ENCODE results near the gene TRIM59.
A peak's percentile ranks its signal among the peaks of the same experiment; 100 is the strongest.

Gene TRIM59, protein sequence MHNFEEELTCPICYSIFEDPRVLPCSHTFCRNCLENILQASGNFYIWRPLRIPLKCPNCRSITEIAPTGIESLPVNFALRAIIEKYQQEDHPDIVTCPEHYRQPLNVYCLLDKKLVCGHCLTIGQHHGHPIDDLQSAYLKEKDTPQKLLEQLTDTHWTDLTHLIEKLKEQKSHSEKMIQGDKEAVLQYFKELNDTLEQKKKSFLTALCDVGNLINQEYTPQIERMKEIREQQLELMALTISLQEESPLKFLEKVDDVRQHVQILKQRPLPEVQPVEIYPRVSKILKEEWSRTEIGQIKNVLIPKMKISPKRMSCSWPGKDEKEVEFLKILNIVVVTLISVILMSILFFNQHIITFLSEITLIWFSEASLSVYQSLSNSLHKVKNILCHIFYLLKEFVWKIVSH

DNA sequence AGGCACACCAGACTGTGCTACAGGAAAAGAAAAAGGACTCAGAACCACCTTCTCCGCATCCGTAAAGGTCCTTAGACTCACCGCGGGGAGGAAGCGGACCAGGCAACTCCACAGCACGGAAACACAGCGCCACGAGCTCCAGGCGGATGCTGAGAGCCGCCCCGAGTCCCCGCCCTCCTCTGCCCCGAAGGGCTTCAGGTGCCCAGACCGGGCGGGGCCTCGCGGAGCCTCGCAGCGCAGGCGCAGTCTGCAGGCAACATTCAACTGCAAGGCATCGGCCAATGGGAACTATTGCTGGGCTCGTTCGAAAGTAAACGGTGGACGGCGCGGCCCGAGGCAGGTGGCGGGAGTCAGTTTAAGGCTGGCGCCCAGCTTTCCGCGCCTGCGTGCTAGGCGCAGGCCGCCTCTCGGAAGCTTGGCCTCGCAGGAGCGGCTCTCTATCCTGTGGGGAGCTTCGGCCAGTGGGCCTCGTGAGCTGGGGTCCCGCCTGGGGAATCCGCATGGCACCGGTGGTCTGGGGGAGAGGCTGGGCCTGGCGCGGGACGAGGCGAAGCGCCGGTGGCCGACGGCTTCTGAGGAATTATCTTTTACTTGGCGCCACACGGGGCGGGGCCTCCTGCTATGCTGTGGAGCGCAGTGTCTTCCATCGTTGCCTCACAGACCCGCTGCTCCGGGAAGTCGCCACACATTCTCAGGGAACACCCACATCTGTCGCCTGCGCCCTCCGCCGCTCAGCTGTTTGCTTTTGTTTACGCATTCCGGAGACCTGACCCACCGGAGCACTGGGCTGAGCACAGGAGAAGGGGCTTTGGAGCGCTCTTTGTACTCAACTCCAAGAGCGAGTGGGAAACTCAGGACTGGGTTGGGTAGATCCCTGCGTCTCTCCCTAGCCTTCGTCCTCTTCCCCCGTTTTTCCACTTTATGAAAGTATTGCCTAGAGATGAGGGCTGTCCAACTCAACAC lies at the start of gene TRIM59:
Gene TRIM59, minus strand, starts transcription at position 151 of the 963 bp plus-strand sequence. CDS start 10,603 bp downstream, outside the sequence.
- DNase-seq (ENCODE audit: extremely low read depth in 1 of 2, low read depth in 1 of 2), result peak; percentile 93 to 94

DNA sequence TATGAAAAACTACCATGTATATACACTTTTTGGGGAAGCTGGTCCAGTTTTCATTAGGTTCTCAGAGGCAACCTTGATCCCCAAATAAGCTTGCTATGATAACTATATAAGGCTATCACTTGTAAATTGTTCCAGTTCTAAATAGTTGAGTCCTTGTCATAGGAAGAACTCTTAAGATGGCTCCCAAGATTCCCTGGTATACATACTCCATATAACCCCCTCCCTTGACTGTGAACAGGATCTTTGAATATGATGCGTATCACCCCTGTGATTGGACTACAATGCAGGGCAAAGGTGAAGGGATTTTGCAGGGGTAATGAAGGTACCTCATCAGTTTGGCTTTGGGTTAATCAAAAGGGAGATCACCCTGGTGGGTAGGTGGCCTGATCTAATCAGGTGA lies 48.6 kb upstream of the TRIM59 start:
- no peak for DNase-seq (ENCODE audit: extremely low read depth in 1 of 2, low read depth in 1 of 2)

DNA sequence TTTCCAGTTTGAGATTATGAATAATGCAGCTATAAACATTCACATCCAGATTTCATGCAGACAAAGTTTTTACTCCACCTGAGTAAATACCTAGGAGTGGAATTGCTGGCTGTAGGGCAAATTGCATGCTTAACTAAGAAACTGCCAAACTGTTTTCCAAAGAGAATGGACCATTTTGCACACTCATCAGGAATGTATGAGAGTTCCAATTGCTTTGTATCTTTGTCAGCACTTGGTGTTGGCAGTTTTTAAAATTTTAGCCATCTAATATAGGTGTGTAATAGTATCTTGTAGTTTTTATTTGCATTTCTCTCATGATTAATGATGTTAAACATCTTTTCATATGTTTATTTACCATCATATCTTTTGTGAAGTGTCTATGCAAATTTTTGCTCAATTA lies 40.6 kb upstream of the TRIM59 start:
- no peak for DNase-seq (ENCODE audit: extremely low read depth in 1 of 2, low read depth in 1 of 2)

DNA sequence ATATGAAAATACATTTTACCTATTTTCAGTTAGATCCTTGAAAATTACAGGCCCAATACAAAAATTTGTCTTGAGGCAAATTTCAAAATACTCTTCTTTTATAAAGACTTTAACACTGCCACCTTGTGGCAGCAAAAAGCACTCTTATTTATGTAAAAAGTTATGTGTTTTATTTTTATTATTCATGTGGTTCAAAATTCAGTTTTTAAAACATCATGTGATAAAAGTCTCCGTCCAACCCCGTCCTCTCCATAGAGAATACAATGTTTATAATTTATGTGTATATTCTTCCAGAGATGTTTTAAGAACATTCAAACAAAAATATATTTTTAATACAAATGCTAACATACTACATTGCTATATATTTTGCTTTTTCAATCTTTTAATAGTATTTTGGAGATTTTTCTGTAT lies 36.9 kb upstream of the TRIM59 start:
- DNase-seq (ENCODE audit: extremely low read depth in 1 of 2, low read depth in 1 of 2), result no peak

DNA sequence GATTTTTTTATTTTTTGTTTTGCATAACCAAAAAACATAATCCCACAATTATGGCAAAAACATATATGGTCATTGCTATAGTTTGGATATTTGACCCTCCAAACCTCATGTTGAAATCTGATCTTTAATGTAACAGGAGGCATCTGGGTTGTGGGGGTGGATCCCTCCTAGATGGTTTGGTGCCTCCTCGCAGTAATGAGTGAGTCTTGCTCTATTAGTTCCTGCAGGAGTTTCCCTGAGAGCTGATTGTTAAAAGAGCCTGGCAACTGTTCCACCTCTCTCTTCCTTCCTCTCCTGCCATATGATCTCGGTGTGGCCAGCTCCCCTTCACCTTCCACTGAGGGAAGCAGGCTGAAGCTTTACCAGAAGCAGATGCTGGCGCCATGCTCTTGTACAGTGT lies 33.2 kb upstream of the TRIM59 start:
- DNase-seq (ENCODE audit: extremely low read depth in 1 of 2, low read depth in 1 of 2), result no peak

DNA sequence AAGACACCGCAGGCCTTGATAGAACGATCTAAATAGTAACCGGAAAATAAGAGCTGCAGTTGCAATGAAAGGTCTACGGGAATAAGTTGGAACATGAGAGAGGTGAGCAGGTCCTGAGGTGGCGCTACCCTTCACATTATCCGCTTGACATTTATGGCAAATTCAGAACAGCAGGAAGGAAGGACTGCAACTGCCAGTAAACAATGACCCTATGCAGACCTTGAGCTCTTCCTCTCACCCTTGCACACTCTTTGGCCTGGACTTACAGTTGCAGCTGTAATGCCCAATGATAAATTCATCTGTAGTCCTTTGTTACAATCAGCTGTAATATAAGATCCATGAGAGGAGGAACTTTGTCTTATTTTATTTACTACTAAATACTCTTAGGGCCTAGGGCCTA lies 32.3 kb upstream of the TRIM59 start:
- no peak for DNase-seq (ENCODE audit: extremely low read depth in 1 of 2, low read depth in 1 of 2)

DNA sequence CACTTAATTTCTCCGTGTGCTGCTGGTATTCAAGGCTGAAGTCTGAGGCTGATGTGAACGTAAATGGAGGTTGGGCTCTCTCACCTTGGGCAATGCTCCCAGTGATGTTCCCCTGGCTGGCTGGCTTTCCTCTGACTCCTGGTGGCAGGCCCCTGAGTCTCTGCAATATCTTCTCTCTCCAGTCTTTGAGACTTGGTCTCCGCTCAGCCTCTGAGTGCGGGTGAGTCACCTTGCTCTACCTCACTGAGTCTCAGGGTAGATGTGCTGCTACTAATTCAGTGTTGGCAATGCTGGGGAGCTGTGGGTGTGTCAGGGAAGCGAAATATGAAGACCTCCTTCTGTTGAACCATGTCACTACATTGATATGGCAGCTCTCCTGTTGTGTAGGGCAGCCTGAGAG lies 31.3 kb upstream of the TRIM59 start:
- no peak for DNase-seq (ENCODE audit: extremely low read depth in 1 of 2, low read depth in 1 of 2)

DNA sequence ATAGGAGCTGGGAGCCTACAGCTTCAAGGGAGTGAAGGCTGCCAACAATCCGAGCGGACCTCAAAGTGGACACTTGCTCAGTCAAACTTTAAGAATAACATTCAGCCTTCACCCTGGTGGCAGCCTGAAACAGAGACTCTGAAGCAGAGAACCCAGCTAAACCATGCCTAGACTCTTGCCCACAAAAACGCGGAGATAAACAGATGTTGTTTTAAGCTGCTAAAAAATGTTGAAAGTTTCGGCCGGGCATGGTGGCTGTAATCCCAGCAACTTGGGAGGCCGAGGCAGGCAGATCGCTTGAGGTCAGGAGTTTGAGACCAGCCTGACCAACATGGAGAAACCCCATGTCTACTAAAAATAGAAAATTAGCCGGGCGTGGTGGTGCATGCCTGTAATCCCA lies 29.8 kb upstream of the TRIM59 start:
- DNase-seq (ENCODE audit: extremely low read depth in 1 of 2, low read depth in 1 of 2), result no peak

DNA sequence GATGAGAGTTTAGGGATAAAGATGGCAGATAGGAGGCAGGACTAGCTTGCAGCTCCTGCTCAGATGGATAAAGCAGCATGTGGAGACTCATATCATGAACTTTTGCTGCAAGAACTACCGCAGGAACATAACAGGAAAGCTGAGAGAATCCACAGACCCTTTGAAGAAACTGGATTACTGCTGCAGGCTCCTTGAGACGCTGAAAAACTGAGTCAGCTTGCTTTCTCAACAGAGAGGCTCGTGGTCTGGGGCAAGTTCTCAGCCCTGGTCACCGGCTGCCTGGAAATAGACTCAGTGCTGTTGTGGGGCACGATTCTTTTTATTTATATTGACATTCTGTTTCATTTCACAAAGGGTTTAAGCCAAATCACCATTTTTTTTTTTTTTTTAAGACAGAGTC lies 28.8 kb upstream of the TRIM59 start:
- DNase-seq (ENCODE audit: extremely low read depth in 1 of 2, low read depth in 1 of 2), result no peak

DNA sequence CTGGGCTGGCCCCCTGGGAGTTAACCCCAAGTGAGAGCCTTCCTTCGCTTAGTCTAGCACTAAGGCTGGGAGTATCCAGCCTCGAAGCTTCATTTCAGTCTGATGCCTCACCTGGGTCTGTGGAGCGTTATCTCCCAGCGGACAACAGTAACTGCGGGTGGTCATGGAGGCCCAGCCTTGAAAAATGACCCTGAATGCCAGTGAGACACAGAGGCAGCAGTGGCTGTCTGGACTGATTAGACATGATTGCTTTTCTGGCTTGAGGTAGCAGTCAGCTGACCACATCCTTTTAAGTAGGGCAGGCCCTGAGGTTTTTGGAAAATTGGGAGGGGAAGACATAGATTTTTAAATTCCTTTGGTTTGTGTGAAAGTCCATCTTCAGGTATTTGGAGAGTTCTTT lies 28.2 kb upstream of the TRIM59 start:
- no peak for DNase-seq (ENCODE audit: extremely low read depth in 1 of 2, low read depth in 1 of 2)

DNA sequence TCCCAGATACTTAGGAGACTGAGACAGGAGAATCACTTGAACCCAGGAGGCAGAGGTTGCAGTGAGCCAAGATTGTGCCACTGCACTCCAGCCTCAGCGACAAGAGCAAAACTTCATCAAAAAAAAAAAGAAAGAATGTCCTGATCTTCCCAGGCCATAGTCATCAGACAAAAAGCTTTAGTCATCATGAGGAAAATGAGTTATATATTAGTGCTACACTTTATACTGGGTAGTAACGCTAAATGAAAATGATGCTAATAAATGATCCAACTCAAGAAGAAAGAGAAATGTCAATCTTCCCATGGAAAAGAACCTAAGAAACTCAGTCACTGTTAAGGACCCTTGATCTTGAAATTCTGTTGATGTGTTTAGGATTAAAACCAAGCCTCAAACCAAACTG lies 26.3 kb upstream of the TRIM59 start:
- no peak for DNase-seq (ENCODE audit: extremely low read depth in 1 of 2, low read depth in 1 of 2)

DNA sequence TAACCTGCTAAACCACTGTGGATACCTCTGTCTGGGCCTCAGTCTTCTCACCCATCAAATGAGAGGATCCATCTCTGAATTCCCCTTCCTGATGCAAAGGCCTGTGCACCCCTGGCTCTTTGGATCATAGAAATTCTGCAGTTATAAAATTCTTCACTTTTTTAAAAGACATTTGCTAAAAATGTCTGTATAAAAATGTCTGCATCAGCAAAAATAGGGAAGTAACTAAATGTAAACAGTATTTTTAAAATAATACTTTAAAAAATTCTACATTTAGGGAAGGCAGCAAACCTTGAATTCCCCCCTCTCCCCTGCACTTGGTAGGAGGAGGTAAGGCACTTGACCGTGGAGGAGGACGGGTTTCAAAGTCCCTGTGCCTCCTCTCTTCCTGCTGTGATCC lies 25.6 kb upstream of the TRIM59 start:
- no peak for DNase-seq (ENCODE audit: extremely low read depth in 1 of 2, low read depth in 1 of 2)

DNA sequence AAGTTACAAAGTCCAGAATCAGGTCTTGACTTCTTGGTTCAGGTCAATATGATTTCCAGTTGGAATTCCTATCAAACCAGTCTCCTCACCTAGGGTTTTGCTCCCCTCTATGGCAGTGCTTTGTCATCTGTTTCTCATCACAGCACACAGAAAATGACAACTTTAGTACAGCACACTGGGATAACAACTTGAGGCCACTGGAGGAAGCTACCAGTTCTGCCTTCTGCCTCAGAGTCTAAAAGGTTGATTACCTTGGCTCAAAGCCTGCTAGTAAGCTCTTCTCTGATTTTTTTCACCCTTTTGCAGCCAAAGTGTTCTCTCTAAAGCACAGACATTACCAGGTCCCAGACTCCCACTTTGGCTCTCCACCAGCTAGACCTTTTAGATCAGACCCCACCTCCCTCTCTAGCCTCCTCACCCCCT lies 24.8 kb upstream of the TRIM59 start:
- DNase-seq (ENCODE audit: extremely low read depth in 1 of 2, low read depth in 1 of 2), result no peak

DNA sequence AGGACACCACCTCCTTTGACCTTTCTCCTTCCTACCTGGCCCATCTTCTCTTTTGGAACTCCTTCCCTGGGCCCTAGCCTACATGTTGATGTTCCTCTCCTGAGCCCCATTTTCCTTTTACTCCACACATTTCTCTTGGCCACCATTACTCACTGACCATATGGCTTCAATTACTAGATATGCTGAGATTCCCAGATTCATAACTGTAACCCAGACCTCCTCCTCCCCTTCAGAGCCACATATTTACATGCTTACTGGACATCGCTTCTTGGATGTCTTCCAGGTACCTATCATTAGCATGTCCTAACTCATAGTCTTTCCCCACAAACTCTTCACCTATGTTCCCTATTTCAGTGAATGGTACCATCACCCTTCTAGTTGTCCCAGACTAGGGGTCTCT lies 24.4 kb upstream of the TRIM59 start:
- DNase-seq (ENCODE audit: extremely low read depth in 1 of 2, low read depth in 1 of 2), result no peak

DNA sequence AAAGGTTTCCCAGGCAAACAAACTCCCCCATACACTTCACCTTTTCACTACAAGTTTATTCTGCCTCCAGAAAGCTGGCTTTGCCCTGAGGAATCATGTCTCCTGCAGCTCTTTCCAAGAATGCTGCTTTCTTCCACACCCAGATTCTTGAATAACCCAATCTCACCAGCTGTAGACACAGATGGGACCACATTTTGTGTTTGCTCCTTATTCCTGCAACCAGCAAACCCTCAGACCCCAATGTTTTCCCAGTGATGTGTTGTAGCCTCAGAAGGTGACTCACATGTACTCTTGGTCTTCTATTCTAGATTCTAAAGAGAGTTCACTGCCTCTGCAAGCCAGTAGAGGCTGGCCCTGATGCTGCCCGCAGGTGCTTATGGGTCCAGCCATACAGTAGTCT lies 23.6 kb upstream of the TRIM59 start:
- DNase-seq (ENCODE audit: extremely low read depth in 1 of 2, low read depth in 1 of 2), result no peak

DNA sequence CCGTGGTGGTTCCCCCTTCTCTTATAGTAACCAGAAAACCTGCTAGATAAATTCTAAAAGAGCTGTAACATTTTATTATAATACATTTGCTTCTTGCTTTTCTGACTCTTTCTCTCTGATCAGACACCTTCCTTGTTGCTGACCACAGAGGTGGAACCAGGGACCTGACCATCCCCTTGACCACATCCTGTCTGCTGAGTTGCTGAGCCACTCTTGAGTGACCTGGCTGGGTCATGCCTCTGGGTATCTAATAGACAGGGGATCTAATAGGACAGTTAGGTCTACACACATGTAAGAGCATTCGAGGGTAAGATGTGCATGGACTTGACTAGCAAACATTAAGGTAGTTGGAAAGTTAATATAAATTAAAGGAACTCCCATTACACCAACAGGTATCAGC lies 22.8 kb upstream of the TRIM59 start:
- DNase-seq (ENCODE audit: extremely low read depth in 1 of 2, low read depth in 1 of 2), result no peak

DNA sequence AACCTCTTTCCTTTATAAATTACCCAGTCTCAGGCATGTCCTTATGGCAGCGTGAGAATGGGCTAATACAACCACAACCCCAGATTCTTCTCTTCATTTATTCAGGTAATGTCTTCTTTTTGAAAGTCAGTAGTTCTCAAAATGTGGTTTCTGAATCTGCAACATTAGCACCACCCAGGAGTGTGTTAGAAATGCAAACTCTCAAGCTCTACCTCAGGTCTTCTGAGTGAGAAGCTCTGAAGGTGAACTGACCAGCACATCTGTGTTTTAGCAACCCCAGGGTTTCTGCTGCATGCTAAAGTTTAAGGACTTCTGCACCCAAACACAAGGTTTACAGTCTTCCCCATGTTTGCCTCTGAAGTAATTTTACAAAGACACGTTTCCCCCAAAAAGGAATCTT lies 22.3 kb upstream of the TRIM59 start:
- no peak for DNase-seq (ENCODE audit: extremely low read depth in 1 of 2, low read depth in 1 of 2)

DNA sequence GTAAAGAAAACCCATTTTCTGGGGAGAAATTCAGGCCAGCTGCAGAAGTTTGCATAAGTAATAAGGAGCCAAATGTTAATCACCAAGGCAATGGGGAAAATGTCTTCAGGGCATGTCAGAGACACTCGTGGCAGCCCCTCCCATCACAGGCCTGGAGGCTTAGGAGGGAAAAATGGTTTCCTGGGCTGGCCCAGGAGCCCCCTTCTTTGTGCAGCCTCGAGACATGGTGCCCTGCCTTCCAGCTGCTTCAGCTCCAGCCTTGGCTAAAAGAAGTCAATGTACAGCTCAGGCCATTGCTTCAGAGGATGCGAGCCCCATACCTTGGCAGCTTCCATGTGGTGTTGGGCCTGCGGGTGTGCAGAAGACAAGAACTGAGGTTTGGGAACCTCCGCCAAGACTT lies 20.6 kb upstream of the TRIM59 start:
- DNase-seq (ENCODE audit: extremely low read depth in 1 of 2, low read depth in 1 of 2), result no peak

DNA sequence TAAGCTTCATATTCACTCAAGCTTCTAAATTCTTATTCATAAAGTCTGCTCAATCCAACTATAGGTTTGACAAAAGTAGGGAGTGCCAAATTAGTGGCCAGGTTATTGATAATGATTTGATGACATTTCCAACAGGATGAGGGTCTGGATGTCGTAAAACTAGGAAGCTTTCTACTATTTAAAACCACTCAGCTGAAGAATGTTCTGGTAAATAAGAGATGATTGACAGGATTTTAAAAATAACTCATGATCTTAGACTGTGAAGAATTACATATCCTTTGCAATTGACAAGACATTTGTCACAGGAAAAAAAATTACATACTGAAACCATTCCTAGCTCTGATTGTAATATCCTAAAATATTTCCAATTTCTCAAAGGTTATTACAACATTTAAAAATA lies 15.4 kb upstream of the TRIM59 start:
- DNase-seq (ENCODE audit: extremely low read depth in 1 of 2, low read depth in 1 of 2), result no peak

DNA sequence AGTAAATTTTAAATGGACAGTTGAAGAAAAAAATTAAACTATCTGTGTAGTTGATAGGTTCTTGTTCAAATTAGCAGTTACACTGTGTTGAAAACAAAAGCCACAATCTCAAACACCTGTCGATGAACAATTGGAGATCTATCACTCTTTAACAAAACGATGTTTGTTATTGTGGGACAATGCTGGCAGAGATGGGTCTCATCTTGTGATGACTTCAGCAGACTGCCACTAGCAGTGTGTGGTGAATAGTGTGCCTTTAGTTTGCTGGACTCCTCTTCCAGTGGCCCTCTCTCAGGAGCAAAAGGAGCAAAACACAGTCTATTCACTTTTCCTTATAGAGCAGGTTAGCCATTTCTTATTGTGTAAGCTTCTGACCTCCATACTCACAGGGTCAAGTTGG lies 14.7 kb upstream of the TRIM59 start:
- no peak for DNase-seq (ENCODE audit: extremely low read depth in 1 of 2, low read depth in 1 of 2)

DNA sequence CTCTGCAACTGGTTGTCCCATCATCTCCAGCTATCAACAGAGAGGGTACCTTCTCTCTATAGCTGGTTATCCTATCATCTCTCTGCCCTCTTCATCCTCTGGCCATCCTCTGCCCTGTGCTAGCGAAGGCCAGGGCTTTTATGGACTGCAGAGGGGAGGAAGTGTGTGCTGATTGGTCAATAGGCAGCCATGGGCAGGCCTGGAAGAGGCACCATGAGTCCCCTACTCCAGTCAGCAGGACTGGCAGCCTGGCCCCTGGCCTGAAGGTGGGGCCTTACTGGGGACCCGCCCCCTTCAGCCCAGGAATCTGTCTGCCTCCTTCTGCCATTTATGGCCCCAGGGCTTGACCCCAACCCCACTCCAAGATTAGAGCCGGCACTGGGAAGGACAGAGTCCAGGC lies 10.4 kb upstream of the TRIM59 start:
- no peak for DNase-seq (ENCODE audit: extremely low read depth in 1 of 2, low read depth in 1 of 2)

DNA sequence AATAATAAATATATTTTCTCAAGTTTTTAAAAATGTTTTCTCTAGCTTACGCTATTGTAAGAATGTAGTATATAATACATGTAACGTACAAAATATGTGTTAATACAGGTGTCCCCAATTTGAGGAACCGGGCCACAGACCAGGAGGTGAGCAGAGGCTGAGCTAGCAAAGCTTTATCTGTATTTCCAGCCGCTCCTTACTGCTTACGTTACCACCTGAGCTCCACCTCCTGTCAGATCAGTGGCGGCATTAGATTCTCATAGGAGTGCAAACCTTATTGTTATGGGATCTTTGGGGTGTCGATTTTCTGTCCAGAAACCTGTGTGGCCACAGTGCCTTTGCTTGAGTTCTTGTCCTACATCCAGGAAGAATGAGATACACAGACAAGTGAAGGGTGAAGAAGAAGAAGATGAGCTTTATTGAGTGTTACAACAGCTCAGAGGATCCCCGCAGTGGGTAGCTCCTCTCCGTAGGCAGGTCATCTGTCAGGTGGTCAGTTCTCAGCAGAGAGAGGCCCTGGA lies 9.9 kb upstream of the TRIM59 start:
- no peak for DNase-seq (ENCODE audit: extremely low read depth in 1 of 2, low read depth in 1 of 2)
